K562 (cell line): ENCODE data around the gene GPRASP1. TPM values are rescaled to one million over a fixed set of nuclear protein-coding genes. Genes with fewer than 3 reads are reported as not detected.

Source experiments
- ARHGAP35 ChIP-seq: fragments of 450-650 bp; IDR thresholded peaks from 2 replicates; pipeline ENCODE4 v1.6.1; 2018; ENCODE audit not compliant: partially characterized antibody
- BRF1 ChIP-seq: IDR thresholded peaks from 3 replicates; pipeline ENCODE4 v1.6.1; 2011; ENCODE audit warnings: borderline replicate concordance, mild to moderate bottlenecking; ENCODE audit not compliant: insufficient read length; ENCODE audit errors: extremely low read depth
- CGGBP1 ChIP-seq: fragments of 250-450 bp; sonication (Bioruptor Pico); IDR thresholded peaks from 2 replicates; pipeline ENCODE4 v1.9.0; 2021; ENCODE audit warnings: mild to moderate bottlenecking
- ETV1 ChIP-seq: fragments of 450-650 bp; conservative IDR thresholded peaks from 2 replicates; pipeline ENCODE4 v1.6.1; 2016; ENCODE audit warnings: missing genetic modification characterization, control low read depth, low read depth, missing compliant biosample characterization
- MGA ChIP-seq: fragments of 450-650 bp; IDR thresholded peaks from 2 replicates; pipeline ENCODE4 v1.6.1; 2016; ENCODE audit warnings: mild to moderate bottlenecking, moderate library complexity
- MNT ChIP-seq, 2 experiments: fragments of 450-650 bp; conservative IDR thresholded peaks; 2 replicates each; pipeline ENCODE4 v1.6.1; 2017; ENCODE audit warnings: mild to moderate bottlenecking in 2 of 2, moderate library complexity in 2 of 2
- POLR2AphosphoS5 ChIP-seq: IDR thresholded peaks from 2 replicates; pipeline ENCODE4 v1.6.1; 2011; ENCODE audit warnings: mild to moderate bottlenecking, low read depth, low read length, moderate library complexity; ENCODE audit not compliant: control insufficient read depth, insufficient read depth
- ZNF224 ChIP-seq: sonication (generic); formaldehyde crosslinking; IDR thresholded peaks from 2 replicates; pipeline ENCODE4 v1.8.0; 2022; ENCODE audit warnings: mild to moderate bottlenecking, missing genetic modification reagents
- ZNF444 ChIP-seq: fragments of 250-450 bp; sonication (Bioruptor Pico); IDR thresholded peaks from 2 replicates; pipeline ENCODE4 v1.4.0; 2020; ENCODE audit warnings: mild to moderate bottlenecking, moderate library complexity
- ZNF445 ChIP-seq: fragments of 250-450 bp; sonication (Bioruptor Pico); IDR thresholded peaks from 2 replicates; pipeline ENCODE4 v1.4.0; 2020; ENCODE audit warnings: low read depth, mild to moderate bottlenecking, moderate library complexity
- polyA plus RNA-seq, 8 experiments: library from polyadenylated mRNA; depleted of rRNA in 4 of 8; stranded (reverse) in 5 of 8; unstranded in 3 of 8; fragments of >200 nt; fragmentation: Nextera tagmentation in 2 of 8; fragmentation: Illumina TruSeq in 1 of 8; extraction: Ambion mirVana in 2 of 8; extraction: Trizol in 1 of 8; gene quantifications; 2 replicates each; pipeline versions ENCODE4 v1.2.1 to v1.2.3, GENCODE V29; 2011 to 2014; ENCODE audit warnings: inconsistent platforms in 1 of 8, missing spikeins in 1 of 8
- total RNA-seq, 7 experiments: library from RNA; depleted of rRNA in 6 of 7; stranded (reverse); fragments of >200 nt in 6 of 7; fragmentation: Illumina TruSeq in 2 of 7; extraction: Trizol in 2 of 7; gene quantifications; 2 replicates each; pipeline versions ENCODE4 v1.2.1 to v1.2.3, GENCODE V29; 2011 to 2021; ENCODE audit warnings: low replicate concordance in 1 of 7

Gene GPRASP1
- total and polyA plus RNA-seq, 9 of the 15 experiments (the other 6 are each of a cell fraction or from before 2014, with no cell fraction given) = 0.01 to 0.94 (median 0.23) TPM

- TF ChIP-seq MNT (conservative IDR thresholded peaks at IDR 0.05) (peak; percentile 77 to 88), ARHGAP35 (no peak), CGGBP1 (CRISPR knock-in tag) (no peak), ZNF224 (no peak), MGA (peak; percentile 80), BRF1 (no peak), POLR2AphosphoS5 (peak; percentile 52; the same call in 1 of the 2 replicates), ZNF444 (CRISPR knock-in tag) (no peak), ZNF445 (no peak), ETV1 (tag) (no peak)
Observed at GRCh38 chrX:102659790-102660757, 8.8 kb downstream of the GPRASP1 start (continued).
